ENCODE data around the gene TP53I13. TPM values are rescaled to one million over a fixed set of nuclear protein-coding genes. Genes with fewer than 3 reads are reported as not detected.

TP53I13 gene
- total RNA-seq, 1 experiment from 2014 or later = 28.1 TPM

- H2BK20ac ChIP-seq (ENCODE audit: low read depth, low read length, poor library complexity, severe bottlenecking) = no peak overlapping the region
- no peak overlapping the region for H3K23ac ChIP-seq (ENCODE audit: insufficient read length, low read depth, low read length)
These were observed 43.0 kb downstream of the TP53I13 start for GRCh38 chr17:29611351-29612093.

More at GRCh38 chr17:29611351-29612093, 43.0 kb downstream of the TP53I13 start:
- Histone ChIP-seq H3K18ac (ENCODE audit: insufficient read length, low read depth, low read length) (no peak overlapping the region), H3K27ac (ENCODE audit: insufficient read length, low read depth, low read length) (no peak overlapping the region), H2AK5ac (ENCODE audit: insufficient read length, low read length) (no peak overlapping the region), H3K14ac (ENCODE audit: insufficient read depth, low read length) (no peak overlapping the region), H2BK12ac (ENCODE audit: insufficient read length, low read depth, low read length) (no peak overlapping the region), H2AFZ (ENCODE audit: low read length) (no peak overlapping the region), H4K91ac (ENCODE audit: insufficient read length, low read depth, low read length) (no peak overlapping the region), H4K5ac (ENCODE audit: insufficient read length, low read depth, low read length) (no peak overlapping the region), H3K27me3 (ENCODE audit: insufficient read depth, low read length) (peaks cover 7% of the 10 kb centered on the region), H3K79me1 (ENCODE audit: insufficient read depth, low read depth, low read length, poor library complexity, severe bottlenecking) (no peaks in the 10 kb centered on the region), H3K56ac (ENCODE audit: insufficient read length, low read depth, low read length) (no peak overlapping the region), H2BK5ac (ENCODE audit: insufficient read length, low read length) (no peak overlapping the region), H3K79me2 (ENCODE audit: insufficient read depth, low read length) (no peaks in the 10 kb centered on the region), H3K4me2 (ENCODE audit: insufficient read depth, insufficient read length, low read length) (no peak overlapping the region), H3K9ac (ENCODE audit: extremely low read depth, insufficient read length, low read length) (no peak overlapping the region), H3K4ac (ENCODE audit: low read depth, low read length) (no peak overlapping the region), H2BK120ac (ENCODE audit: low read depth, low read length, poor library complexity, severe bottlenecking) (no peak overlapping the region), H3K23me2 (ENCODE audit: insufficient read length, low read depth, low read length, poor library complexity, severe bottlenecking) (peaks cover 9% of the 10 kb centered on the region), H2BK15ac (ENCODE audit: low read depth, low read length) (no peak overlapping the region), H3K9me3 (ENCODE audit: control insufficient read depth, low read depth, low read length) (no peaks in the 10 kb centered on the region), H3T11ph (ENCODE audit: low read length) (no peak overlapping the region), H3K4me1 (ENCODE audit: insufficient read depth, low read length) (no peaks in the 10 kb centered on the region; the same call in 1 of the 2 replicates), H4K8ac (replicated peaks; ENCODE audit: insufficient read length, low read depth, low read length) (no peak overlapping the region), H4K20me1 (ENCODE audit: control insufficient read depth, insufficient read depth, insufficient read length) (no peaks in the 10 kb centered on the region)
- TF ChIP-seq CTCF (conservative IDR thresholded peaks at IDR 0.05) = no peak
- H3K27ac Mint-ChIP-seq = no peak overlapping the region
- no CpG with 5 or more reads among the region's 11 CpGs for whole genome bisulfite sequencing (ENCODE audit: extremely low coverage, insufficient read length, low lambda C conversion rate)
- peaks cover 12 to 31% of the 10 kb centered on the region in 2 experiments for H3K4me1 Mint-ChIP-seq
- peaks cover 41% of the 10 kb centered on the region for H3K27me3 Mint-ChIP-seq (ENCODE audit: low read depth)
- no peaks in the 10 kb centered on the region for H3K9me3 Mint-ChIP-seq
- DNase-seq = no peak
- H3K4me3 Mint-ChIP-seq = no peak overlapping the region
- H3K36me3 Mint-ChIP-seq (ENCODE audit: insufficient read depth in 1 of 3, low read depth in 3 of 3) = peaks cover 2 to 10% (median 8%) of the 10 kb centered on the region in 3 experiments; a peak in 4 of 7 replicates

Data from H9 (cell line).